ENCODE data around the gene STAT1.
A peak's percentile ranks its signal among the peaks of the same experiment; 100 is the strongest.

Gene STAT1

DNA sequence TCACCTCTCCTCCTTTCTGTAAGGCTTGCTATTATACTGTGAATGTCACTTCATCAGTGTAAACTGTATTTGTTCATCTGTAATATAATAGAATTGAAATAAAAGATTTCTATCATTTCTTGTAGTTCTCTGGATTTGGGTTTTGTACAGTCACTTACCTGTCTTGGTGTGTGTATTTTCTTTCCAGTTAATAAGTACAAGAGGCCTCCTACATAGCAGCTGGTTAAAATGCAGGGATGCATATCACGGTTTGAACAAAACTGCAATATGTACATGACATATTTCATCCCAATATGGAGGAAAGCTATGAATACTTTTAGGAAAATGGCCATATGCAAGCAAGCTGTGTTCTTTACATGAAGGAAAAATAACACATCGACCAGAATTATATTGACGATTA is 5.4 kb upstream of the STAT1 start:
- Histone ChIP-seq H3K36me3 (ENCODE audit: control insufficient read depth in 2 of 2, insufficient read depth in 2 of 2, low read length in 2 of 2) (no peaks in the 10 kb centered on the region), H3K4me1 (ENCODE audit: control insufficient read depth in 2 of 2, insufficient read depth in 2 of 2, low read length in 2 of 2) (peaks cover 16 to 18% of the 10 kb centered on the region in 2 donors), H3K9me3 (ENCODE audit: control insufficient read depth in 2 of 2, low read length in 2 of 2) (no peaks in the 10 kb centered on the region), H3K27ac (ENCODE audit: low read depth in 2 of 2, low read length in 2 of 2) (no peak overlapping the region), H3K27me3 (ENCODE audit: control insufficient read depth in 2 of 2, insufficient read depth in 2 of 2, low read length in 2 of 2) (no peaks in the 10 kb centered on the region), H3K4me3 (ENCODE audit: low read length in 2 of 2) (no peak overlapping the region), H3K9ac (ENCODE audit: low read depth in 1 of 2, low read length in 2 of 2) (no peak overlapping the region)

DNA sequence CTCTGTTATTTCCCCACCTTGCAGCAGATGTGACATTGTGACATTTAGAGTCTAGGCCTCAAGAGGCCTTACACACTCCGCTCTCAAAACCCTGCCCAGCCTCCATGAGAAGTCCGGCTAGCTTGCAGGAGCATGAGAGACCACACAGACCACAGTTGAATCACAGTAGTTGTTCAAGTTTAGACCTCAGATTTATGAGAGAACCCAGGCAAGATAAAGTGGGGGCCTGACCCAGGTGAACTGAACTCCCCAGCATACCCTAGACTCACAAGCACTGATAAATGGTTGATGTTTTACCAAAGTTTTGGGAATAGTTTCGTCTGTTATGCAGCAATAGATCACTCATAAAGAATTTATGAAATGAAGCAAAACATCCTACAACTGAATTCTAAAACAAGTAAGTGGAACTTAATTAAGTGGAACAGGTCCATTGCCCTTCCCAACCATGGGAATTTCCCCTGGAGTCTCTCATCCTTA is 4.7 kb upstream of the STAT1 start:
- H3K9me3 ChIP-seq (ENCODE audit: control insufficient read depth in 2 of 2, low read length in 2 of 2), result no peaks in the 10 kb centered on the region
- no peaks in the 10 kb centered on the region for H3K27me3 ChIP-seq (ENCODE audit: control insufficient read depth in 2 of 2, insufficient read depth in 2 of 2, low read length in 2 of 2)
- no peaks in the 10 kb centered on the region for H3K36me3 ChIP-seq (ENCODE audit: control insufficient read depth in 2 of 2, insufficient read depth in 2 of 2, low read length in 2 of 2)
- H3K4me3 ChIP-seq (ENCODE audit: low read length in 2 of 2), result no peak overlapping the region
- no peak overlapping the region for H3K9ac ChIP-seq (ENCODE audit: low read depth in 1 of 2, low read length in 2 of 2)
- H3K4me1 ChIP-seq (ENCODE audit: control insufficient read depth in 2 of 2, insufficient read depth in 2 of 2, low read length in 2 of 2), result peaks cover 17 to 18% of the 10 kb centered on the region in 2 donors
- no peak overlapping the region for H3K27ac ChIP-seq (ENCODE audit: low read depth in 2 of 2, low read length in 2 of 2)

DNA sequence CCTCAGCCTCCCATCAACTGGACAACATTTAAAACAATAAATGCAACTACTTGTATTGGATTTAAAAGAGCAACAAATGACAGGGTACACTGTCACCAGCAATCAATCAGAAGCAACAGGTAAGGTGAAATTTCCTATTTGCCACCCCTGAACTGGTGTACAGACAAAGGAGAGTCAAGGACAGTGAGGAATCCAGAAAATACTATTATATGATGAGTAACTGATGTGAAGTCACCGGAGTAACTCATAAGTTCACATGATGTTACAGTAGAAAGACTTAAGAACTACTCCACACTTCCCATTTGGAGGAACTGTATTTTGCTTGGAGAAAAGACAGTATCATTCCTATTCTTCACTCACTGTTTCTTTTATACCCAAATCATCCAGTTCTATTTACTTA is 4.1 kb upstream of the STAT1 start:
- Histone ChIP-seq H3K27me3 (ENCODE audit: control insufficient read depth in 2 of 2, insufficient read depth in 2 of 2, low read length in 2 of 2) (no peaks in the 10 kb centered on the region), H3K36me3 (ENCODE audit: control insufficient read depth in 2 of 2, insufficient read depth in 2 of 2, low read length in 2 of 2) (no peaks in the 10 kb centered on the region), H3K4me3 (ENCODE audit: low read length in 2 of 2) (no peak overlapping the region), H3K9me3 (ENCODE audit: control insufficient read depth in 2 of 2, low read length in 2 of 2) (no peaks in the 10 kb centered on the region), H3K27ac (ENCODE audit: low read depth in 2 of 2, low read length in 2 of 2) (no peak overlapping the region), H3K9ac (ENCODE audit: low read depth in 1 of 2, low read length in 2 of 2) (no peak overlapping the region), H3K4me1 (ENCODE audit: control insufficient read depth in 2 of 2, insufficient read depth in 2 of 2, low read length in 2 of 2) (peaks cover 15 to 20% of the 10 kb centered on the region in 2 donors)

DNA sequence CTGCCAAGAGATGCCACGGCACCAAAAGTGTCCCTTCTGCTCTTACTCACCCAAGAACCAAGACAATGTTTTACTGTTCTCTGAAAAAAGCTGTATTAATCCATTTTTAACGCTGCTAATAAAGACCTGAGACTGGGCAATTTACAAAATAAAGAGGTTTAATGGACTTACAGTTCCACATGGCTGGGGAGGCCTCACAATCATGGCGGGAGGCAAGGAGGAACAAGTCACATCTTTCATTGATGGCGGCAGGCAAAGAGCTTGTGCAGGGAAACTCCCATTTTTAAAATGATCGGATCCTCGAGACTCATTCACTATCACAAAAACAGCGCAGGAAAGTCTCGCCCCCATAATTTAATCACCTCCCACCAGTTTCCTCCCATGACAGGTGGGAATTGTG is 1.9 kb upstream of the STAT1 start:
- Histone ChIP-seq H3K36me3 (ENCODE audit: control insufficient read depth in 2 of 2, insufficient read depth in 2 of 2, low read length in 2 of 2) (peaks cover 2 to 5% of the 10 kb centered on the region in 2 donors), H3K27ac (ENCODE audit: low read depth in 2 of 2, low read length in 2 of 2) (no peak overlapping the region), H3K27me3 (ENCODE audit: control insufficient read depth in 2 of 2, insufficient read depth in 2 of 2, low read length in 2 of 2) (no peaks in the 10 kb centered on the region), H3K4me3 (ENCODE audit: low read length in 2 of 2) (no peak overlapping the region), H3K9me3 (ENCODE audit: control insufficient read depth in 2 of 2, low read length in 2 of 2) (no peaks in the 10 kb centered on the region), H3K4me1 (ENCODE audit: control insufficient read depth in 2 of 2, insufficient read depth in 2 of 2, low read length in 2 of 2) (peaks cover 20 to 21% of the 10 kb centered on the region in 2 donors), H3K9ac (ENCODE audit: low read depth in 1 of 2, low read length in 2 of 2) (no peak overlapping the region)

DNA sequence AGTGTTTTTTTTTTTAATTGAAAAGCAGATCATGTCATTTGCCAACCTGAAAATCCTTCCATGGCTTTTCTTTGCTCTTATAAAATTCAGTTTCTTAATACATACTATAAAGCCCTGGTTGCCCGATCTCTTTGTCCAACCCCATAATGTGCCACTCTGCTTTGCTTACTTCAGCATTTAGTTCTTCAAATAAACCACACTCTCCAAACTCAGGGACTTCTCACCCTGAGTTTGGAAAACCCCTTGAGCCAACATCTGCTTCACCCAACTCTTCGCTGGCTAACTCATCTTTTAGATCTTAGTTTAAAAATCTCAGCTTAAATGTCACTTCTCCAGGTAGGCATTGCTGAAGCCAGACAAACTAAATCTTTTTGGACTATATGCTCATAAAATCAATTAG is 1.3 kb upstream of the STAT1 start:
- Histone ChIP-seq H3K9me3 (ENCODE audit: control insufficient read depth in 2 of 2, low read length in 2 of 2) (no peaks in the 10 kb centered on the region), H3K27me3 (ENCODE audit: control insufficient read depth in 2 of 2, insufficient read depth in 2 of 2, low read length in 2 of 2) (no peaks in the 10 kb centered on the region), H3K27ac (ENCODE audit: low read depth in 2 of 2, low read length in 2 of 2) (peak overlapping the region in 1 of 2 donors; percentile 92), H3K4me1 (ENCODE audit: control insufficient read depth in 2 of 2, insufficient read depth in 2 of 2, low read length in 2 of 2) (peaks cover 18 to 22% of the 10 kb centered on the region in 2 donors), H3K36me3 (ENCODE audit: control insufficient read depth in 2 of 2, insufficient read depth in 2 of 2, low read length in 2 of 2) (peaks cover 4 to 7% of the 10 kb centered on the region in 2 donors), H3K4me3 (ENCODE audit: low read length in 2 of 2) (no peak overlapping the region), H3K9ac (ENCODE audit: low read depth in 1 of 2, low read length in 2 of 2) (no peak overlapping the region)

DNA sequence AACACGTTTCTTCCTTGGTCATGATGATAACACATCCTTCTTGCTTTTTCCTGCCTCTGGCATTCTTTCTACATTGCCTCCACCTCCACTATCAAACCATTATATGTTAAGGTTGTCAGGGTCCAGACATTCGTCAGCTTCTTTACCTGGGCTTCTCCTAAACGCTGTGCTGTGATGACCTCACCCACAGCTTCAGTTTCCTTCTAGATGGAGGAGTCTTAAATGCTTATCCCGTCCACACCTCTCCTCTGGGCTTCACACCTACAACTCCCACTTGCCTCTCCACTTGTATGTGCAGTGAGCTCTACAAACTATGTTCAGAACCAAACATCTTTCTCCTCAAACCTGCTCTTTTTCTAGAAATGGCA is 666 bp upstream of the STAT1 start:
- no peaks in the 10 kb centered on the region for H3K9me3 ChIP-seq (ENCODE audit: control insufficient read depth in 2 of 2, low read length in 2 of 2)
- peaks cover 6 to 8% of the 10 kb centered on the region in 2 donors for H3K36me3 ChIP-seq (ENCODE audit: control insufficient read depth in 2 of 2, insufficient read depth in 2 of 2, low read length in 2 of 2)
- peaks cover 18 to 19% of the 10 kb centered on the region in 2 donors for H3K4me1 ChIP-seq (ENCODE audit: control insufficient read depth in 2 of 2, insufficient read depth in 2 of 2, low read length in 2 of 2)
- H3K9ac ChIP-seq (ENCODE audit: low read depth in 1 of 2, low read length in 2 of 2), result peak overlapping the region; percentile 70 to 82
- H3K27me3 ChIP-seq (ENCODE audit: control insufficient read depth in 2 of 2, insufficient read depth in 2 of 2, low read length in 2 of 2), result no peaks in the 10 kb centered on the region
- H3K27ac ChIP-seq (ENCODE audit: low read depth in 2 of 2, low read length in 2 of 2), result peak overlapping the region; percentile 88 to 92
- peak overlapping the region; percentile 75 to 100 for H3K4me3 ChIP-seq (ENCODE audit: low read length in 2 of 2)

DNA sequence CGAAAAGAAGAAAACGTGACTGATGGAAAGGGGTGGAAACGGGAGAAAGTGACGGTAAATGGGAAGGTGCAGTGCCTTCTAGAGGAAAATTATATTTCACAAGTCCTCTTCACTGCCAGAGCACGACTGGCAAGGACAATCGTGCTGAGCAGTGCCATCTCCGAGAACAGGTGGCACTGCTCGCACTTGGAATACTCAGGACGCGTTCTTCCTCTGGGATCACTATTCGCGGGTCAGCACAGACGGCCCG is 364 bp downstream of the STAT1 start:
- peak overlapping the region; percentile 75 to 100 for H3K4me3 ChIP-seq (ENCODE audit: low read length in 2 of 2)
- peaks cover 18 to 21% of the 10 kb centered on the region in 2 donors for H3K4me1 ChIP-seq (ENCODE audit: control insufficient read depth in 2 of 2, insufficient read depth in 2 of 2, low read length in 2 of 2)
- H3K27ac ChIP-seq (ENCODE audit: low read depth in 2 of 2, low read length in 2 of 2), result peak overlapping the region; percentile 88 to 92
- H3K27me3 ChIP-seq (ENCODE audit: control insufficient read depth in 2 of 2, insufficient read depth in 2 of 2, low read length in 2 of 2), result no peaks in the 10 kb centered on the region
- H3K9ac ChIP-seq (ENCODE audit: low read depth in 1 of 2, low read length in 2 of 2), result peak overlapping the region; percentile 70 to 93
- H3K36me3 ChIP-seq (ENCODE audit: control insufficient read depth in 2 of 2, insufficient read depth in 2 of 2, low read length in 2 of 2), result peaks cover 15 to 16% of the 10 kb centered on the region in 2 donors
- H3K9me3 ChIP-seq (ENCODE audit: control insufficient read depth in 2 of 2, low read length in 2 of 2), result no peaks in the 10 kb centered on the region

DNA sequence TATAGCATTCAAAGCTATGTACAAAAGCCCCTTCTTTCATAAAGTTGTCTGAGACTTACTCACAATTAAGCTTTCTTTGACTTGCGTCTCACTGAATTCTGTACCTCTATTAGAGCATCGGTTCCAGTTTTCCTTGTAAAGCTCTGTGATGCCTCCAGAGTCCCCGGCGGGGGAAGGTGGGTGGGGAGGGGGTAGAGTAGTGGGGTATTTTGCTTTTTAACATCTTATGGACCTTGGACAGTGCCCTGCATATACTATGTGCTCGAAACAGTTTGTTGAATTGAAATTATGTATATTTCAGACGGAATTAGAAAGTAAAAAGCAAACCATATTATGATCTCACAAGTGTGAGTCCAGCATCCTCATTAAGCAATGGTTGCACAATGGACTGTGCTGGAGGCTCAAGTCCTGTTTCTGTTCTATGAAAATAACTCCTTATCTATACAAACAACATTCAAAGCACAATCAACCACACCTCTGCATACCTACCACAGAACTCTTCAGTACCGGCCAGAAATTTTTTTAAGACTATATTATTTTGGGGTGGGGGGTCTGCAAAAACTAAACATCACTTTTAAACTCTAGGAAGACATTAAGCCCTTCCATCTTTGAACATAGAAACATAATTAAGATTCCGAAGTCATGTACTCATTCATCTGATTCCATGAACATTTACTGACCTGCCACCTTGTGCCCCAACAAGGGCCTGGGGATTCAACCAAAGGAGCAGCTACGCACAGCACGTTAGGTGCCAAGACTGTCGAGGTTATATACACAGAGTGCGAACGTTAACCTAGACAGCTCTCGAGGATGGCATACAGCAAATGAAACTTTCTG is 908 bp downstream of the STAT1 start:
- Histone ChIP-seq H3K27ac (ENCODE audit: low read depth in 2 of 2, low read length in 2 of 2) (peak overlapping the region; percentile 88 to 92), H3K9ac (ENCODE audit: low read depth in 1 of 2, low read length in 2 of 2) (peak overlapping the region; percentile 70 to 93), H3K27me3 (ENCODE audit: control insufficient read depth in 2 of 2, insufficient read depth in 2 of 2, low read length in 2 of 2) (no peaks in the 10 kb centered on the region), H3K36me3 (ENCODE audit: control insufficient read depth in 2 of 2, insufficient read depth in 2 of 2, low read length in 2 of 2) (peaks cover 20 to 21% of the 10 kb centered on the region in 2 donors), H3K4me3 (ENCODE audit: low read length in 2 of 2) (peak overlapping the region; percentile 75 to 100), H3K4me1 (ENCODE audit: control insufficient read depth in 2 of 2, insufficient read depth in 2 of 2, low read length in 2 of 2) (peaks cover 18 to 22% of the 10 kb centered on the region in 2 donors), H3K9me3 (ENCODE audit: control insufficient read depth in 2 of 2, low read length in 2 of 2) (no peaks in the 10 kb centered on the region)

DNA sequence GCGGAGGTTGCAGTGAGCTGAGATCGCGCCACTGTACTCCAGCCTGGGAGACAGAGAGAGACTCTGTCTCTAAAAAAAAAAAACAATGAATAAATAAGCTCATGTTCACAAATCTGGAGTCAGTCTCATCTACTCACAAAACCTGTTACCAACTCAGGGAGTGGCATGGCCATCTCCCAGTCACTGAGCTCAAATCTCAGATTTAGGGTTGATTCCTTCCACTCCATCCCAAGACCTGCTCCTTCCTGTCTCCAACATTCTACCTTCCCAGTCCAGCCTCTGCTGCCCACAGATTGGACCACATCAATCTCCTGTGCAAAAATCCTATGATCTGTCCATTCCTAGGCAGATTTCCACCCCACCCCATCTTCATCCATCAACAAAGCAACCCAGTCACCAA is 1.6 kb downstream of the STAT1 start:
- H3K9ac ChIP-seq (ENCODE audit: low read depth in 1 of 2, low read length in 2 of 2), result no peak overlapping the region
- H3K27me3 ChIP-seq (ENCODE audit: control insufficient read depth in 2 of 2, insufficient read depth in 2 of 2, low read length in 2 of 2), result no peaks in the 10 kb centered on the region
- H3K27ac ChIP-seq (ENCODE audit: low read depth in 2 of 2, low read length in 2 of 2), result no peak overlapping the region
- H3K4me1 ChIP-seq (ENCODE audit: control insufficient read depth in 2 of 2, insufficient read depth in 2 of 2, low read length in 2 of 2), result peaks cover 18 to 22% of the 10 kb centered on the region in 2 donors
- no peaks in the 10 kb centered on the region for H3K9me3 ChIP-seq (ENCODE audit: control insufficient read depth in 2 of 2, low read length in 2 of 2)
- H3K4me3 ChIP-seq (ENCODE audit: low read length in 2 of 2), result peak overlapping the region; percentile 75 to 100
- peaks cover 26% of the 10 kb centered on the region in 2 donors for H3K36me3 ChIP-seq (ENCODE audit: control insufficient read depth in 2 of 2, insufficient read depth in 2 of 2, low read length in 2 of 2)

DNA sequence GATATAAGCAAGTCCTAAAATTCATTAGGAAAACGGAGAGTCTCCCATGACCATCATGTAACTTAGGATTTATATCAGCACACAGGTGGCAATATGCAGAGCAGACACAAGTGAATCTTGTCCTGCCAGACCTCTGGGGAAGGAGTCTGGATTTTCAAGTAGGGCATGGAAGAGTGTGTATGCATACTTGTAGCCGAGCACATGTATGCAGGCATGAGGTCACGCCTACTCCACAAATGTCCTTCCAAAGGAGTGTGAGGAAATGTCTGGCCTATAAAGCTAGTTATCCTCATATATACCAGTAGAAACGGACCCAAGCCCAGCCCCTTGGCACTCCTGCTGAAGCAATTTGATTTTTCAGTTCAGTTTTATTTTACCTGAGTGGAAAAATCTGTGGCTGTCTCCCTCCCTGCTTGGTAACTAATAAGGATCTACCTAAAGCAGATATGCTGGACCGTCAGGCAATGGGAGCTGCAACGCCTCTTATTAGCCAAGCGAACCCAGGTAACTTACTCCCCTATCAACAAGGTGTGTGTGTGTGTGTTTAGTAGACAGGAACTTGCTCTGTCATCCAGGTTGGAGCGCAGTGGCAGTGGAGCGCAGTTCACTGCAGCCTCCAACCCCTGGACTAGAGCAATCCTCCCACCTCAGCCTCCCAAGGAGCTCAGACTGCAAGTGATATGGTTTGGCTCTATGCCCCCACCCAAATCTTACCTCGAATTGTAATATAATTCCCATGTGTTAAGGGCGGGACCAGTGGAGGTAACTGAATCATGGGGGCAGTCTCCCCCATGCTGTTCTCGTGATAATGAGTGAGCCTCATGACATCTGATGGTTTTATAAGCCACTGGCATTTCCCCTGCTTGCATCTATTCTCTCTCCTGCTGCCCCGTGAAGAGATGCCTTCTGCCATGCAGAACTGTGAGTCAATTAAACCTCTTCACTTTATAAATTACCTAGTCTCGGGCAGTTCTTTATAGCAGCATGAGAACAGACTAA is 2.8 kb downstream of the STAT1 start:
- H3K27me3 ChIP-seq (ENCODE audit: control insufficient read depth in 2 of 2, insufficient read depth in 2 of 2, low read length in 2 of 2), result no peaks in the 10 kb centered on the region
- H3K36me3 ChIP-seq (ENCODE audit: control insufficient read depth in 2 of 2, insufficient read depth in 2 of 2, low read length in 2 of 2), result peaks cover 37 to 38% of the 10 kb centered on the region in 2 donors
- H3K27ac ChIP-seq (ENCODE audit: low read depth in 2 of 2, low read length in 2 of 2), result no peak overlapping the region
- H3K9me3 ChIP-seq (ENCODE audit: control insufficient read depth in 2 of 2, low read length in 2 of 2), result no peaks in the 10 kb centered on the region
- H3K4me1 ChIP-seq (ENCODE audit: control insufficient read depth in 2 of 2, insufficient read depth in 2 of 2, low read length in 2 of 2), result peaks cover 18 to 22% of the 10 kb centered on the region in 2 donors
- peak overlapping the region in 1 of 2 donors; percentile 8 for H3K9ac ChIP-seq (ENCODE audit: low read depth in 1 of 2, low read length in 2 of 2)
- H3K4me3 ChIP-seq (ENCODE audit: low read length in 2 of 2), result peak overlapping the region in 1 of 2 donors; percentile 27

All from mucosa of rectum (tissue), 2 donors.